Hepatocyte (in vitro differentiated cells): ENCODE measurements around the gene ABCD2.

Experiments
- EZH2 ChIP-seq: fragments of 200-600 bp; sonication (generic); IDR thresholded peaks from 2 replicates; pipeline ENCODE4 v1.6.1; 2016; ENCODE audit warnings: antibody characterized with exemption, mild to moderate bottlenecking, borderline replicate concordance
- EZH2phosphoT487 ChIP-seq: fragments of 200-600 bp; sonication (generic); IDR thresholded peaks from one replicate; pipeline ENCODE4 v1.6.1; 2018; ENCODE audit warnings: antibody characterized with exemption, mild to moderate bottlenecking, low read depth, moderate library complexity; ENCODE audit not compliant: unreplicated experiment, severe bottlenecking
- TF ChIP-seq, protein P1 (sequence below): fragments of 200-600 bp; sonication (generic); IDR thresholded peaks from 2 replicates; pipeline ENCODE4 v1.5.1; 2016; ENCODE audit warnings: antibody characterized with exemption, mild to moderate bottlenecking; ENCODE audit not compliant: poor library complexity

DNA sequence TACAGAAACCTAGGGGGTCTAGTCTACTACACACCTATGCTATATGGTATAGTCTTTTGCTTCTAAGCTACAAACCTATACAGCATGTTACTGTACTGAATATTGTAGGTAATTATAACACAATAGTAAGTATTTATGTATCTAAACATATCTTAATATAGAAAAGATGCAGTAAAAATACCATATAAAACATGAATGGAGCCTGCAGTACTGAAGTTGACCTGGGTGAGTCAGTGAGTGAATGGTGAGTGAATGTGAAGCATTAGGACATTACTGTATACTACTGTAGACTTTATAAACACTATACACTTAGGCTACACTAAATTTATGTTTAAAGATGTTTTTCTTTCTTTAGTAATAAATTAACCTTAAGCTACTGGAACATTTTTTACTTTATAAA is 13.1 kb upstream of the ABCD2 start:
- TF ChIP-seq, protein P1, sequence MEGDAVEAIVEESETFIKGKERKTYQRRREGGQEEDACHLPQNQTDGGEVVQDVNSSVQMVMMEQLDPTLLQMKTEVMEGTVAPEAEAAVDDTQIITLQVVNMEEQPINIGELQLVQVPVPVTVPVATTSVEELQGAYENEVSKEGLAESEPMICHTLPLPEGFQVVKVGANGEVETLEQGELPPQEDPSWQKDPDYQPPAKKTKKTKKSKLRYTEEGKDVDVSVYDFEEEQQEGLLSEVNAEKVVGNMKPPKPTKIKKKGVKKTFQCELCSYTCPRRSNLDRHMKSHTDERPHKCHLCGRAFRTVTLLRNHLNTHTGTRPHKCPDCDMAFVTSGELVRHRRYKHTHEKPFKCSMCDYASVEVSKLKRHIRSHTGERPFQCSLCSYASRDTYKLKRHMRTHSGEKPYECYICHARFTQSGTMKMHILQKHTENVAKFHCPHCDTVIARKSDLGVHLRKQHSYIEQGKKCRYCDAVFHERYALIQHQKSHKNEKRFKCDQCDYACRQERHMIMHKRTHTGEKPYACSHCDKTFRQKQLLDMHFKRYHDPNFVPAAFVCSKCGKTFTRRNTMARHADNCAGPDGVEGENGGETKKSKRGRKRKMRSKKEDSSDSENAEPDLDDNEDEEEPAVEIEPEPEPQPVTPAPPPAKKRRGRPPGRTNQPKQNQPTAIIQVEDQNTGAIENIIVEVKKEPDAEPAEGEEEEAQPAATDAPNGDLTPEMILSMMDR = no peak
- TF ChIP-seq EZH2phosphoT487 (no peak), EZH2 (no peak)
